GM18502 (cell line): ENCODE data around the gene COL23A1.

Experiments used
- ATAC-seq: cut with Tn5 transposase; IDR thresholded peaks from one replicate; pipeline ENCODE4 v1.9.1; 2021; ENCODE audit warnings: mild to moderate bottlenecking; ENCODE audit not compliant: unreplicated experiment, poor library complexity

Gene COL23A1

DNA sequence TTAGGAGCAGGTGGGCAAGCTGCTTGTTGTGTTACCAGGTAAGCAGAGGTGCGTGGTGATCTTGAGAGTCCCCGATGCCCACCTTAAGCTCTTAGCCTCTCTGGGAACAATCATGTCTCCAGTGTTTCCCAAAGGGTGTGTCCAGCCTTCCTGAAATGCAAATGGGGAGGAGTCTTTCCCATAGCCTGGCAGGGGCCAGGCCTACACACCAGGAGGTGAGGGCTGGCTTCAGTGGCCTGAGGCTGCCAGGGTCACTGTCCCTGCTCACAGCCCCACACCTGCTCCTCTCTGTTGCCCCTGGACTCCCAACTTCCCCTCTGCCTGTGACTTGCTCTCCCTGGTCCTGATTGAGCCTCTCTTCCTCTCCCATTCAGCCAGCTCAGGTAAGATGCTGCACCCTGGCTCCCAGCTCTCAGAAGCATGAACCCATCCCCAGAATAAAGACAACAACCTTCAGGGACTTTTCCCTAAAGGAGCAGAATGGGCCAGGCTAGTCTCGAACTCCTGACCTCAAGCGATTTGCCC lies 291.8 kb downstream of the COL23A1 start:
- ATAC-seq = no peak

DNA sequence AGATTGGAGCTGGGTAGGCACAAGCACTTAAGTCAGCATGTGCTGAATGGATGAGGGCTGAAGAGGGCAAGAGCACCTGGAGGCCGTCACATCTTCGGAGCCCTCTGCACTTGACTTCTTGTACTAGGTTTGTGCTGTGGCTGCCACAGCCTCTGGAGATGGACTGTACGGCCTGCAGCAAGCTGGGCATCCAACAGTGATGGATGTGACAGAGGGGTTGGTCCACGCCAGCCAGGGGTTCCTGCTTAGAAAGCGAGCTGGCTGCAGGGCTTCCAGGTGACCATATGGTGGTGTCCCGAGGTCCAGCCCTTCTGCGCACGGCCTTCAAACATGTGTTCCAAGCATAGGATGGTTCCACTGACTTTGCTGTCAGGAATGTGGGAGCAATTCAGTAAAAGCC lies 292.4 kb downstream of the COL23A1 start:
- no peak for ATAC-seq

DNA sequence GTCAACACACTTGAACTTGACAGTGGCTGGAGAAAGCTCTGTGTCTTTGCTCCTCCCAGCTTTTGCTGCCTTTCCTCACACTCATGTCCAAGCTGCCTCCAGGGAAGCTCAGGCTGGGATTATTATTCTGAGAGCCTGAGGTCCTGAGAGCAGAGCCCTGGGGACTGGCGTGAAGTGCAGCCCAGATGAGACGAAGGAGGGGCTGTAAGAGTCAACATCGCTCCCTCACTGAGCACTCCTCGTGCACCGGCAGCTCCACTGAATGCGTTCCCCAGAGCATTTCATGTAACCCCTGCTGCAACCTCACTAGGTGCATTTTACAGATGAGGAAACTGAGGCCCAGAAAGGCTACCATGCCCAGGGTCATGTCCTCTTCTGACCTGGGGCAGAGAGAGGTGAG lies 294.1 kb downstream of the COL23A1 start:
- ATAC-seq = no peak

DNA sequence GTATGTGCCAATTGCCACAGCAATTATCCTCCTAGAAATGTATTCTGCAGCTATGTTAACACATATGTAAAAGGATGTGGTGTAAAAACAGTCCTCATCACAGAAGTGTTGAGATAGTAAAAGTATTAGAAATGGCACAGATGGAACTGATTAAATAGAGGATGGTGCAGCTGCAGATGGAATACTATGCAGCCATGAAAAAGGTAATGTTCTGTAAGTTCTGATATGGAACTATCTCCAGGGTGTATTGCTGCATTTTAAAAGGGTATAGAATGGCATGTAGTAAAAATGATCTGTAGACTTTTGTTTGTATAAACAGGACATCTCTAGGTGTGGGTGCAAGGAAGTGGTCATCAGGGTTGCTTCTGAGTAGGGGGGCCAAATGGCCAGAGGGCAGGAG lies 294.6 kb downstream of the COL23A1 start:
- ATAC-seq = no peak

DNA sequence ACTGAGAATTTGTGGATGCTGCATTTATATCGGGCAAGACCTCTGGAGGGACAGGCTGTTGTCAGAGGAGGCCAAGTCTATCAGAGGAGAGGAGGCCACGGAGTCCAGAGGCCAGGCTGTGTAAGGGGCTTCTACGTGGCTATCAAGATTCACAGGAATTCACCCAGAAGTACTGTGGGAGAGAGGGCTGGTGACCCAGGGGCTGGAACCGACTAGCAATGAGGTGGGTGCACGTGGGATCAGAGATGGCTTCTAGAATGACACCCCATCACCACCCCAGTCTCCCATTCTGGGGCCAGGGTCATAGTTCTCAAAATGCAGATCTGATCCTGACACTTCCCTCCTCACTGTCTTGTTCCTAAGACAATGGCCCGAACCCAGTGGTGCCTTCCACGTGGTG lies 296.4 kb downstream of the COL23A1 start:
- ATAC-seq = no peak

DNA sequence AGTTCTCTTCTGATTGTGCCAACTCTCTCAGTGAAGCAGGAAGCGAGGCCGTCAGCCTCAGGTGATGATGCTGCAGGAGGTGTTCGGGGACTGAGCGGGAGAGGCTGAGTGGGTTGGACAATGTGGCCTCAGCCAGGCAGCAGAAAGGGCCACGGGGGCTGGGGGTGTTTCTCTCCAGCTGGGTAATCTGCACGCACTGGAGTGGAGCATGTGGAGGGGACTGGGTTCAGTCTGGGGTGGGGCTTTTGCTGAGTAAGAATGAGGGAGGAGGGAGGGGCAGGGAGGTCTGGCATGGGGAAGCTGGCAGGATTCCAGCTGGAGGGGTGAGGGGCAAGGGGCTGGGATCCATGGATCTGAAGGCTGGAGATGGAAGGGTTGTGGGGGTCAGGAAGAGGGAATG lies 296.8 kb downstream of the COL23A1 start:
- ATAC-seq = no peak

DNA sequence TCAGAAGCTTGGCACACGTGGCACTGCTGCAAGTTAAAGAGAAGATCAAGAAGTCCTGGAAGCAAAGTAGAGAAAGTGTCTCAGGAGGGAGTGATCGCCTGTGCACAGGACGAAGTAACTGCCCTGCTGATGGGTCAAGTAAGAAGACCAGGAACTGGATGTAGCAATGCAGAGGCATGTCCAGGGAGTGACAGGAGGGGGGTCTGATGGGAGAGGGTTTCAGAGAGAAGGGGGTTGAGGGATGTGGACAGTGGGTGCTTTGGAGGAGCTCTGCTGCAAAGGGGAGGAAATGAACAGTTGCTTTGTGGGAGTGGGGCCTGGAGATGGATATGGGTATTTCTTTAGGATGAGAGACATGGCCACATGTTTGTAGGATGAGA lies 297.4 kb downstream of the COL23A1 start:
- ATAC-seq = no peak

DNA sequence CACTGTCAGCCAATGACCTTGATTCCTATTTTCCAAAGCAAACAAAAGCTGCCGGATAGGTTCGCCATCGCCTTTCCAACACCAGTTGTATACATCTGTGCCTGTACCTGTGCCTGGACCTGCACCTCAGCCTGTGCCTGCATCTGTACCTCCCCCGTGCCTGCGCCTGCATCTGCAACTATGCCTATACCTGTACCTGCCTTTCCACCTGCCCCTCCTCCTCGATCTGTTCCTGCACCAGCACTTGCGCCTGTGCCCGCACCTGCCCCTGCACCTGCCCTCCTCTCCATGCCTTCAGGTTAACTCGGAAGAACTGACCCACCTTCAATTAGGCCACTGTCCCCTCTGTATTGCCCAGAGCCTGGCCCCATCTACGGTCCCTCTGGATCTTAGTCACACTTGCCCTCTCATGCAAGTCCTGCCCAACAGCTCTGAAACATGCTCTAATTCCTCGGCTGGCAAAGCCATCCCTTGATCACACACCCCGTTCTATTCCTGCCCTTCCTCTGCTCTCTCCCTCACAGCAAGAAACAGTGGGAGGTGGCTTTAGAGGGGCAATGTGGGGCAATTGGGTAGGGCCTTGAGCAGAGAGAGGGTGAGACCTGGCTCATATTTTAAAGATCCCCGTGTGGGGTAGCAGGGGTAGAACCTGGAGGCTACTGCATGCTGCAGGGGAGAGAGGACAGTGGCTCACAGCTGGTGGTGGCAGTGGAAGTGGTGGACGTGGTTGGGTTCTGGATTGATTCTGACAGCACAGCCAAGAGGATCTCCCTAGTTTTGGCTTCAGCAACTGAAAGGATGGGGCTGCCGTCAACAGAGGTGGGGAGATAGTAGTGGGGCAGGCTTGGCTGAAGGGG lies 298.0 kb downstream of the COL23A1 start:
- ATAC-seq = no peak

DNA sequence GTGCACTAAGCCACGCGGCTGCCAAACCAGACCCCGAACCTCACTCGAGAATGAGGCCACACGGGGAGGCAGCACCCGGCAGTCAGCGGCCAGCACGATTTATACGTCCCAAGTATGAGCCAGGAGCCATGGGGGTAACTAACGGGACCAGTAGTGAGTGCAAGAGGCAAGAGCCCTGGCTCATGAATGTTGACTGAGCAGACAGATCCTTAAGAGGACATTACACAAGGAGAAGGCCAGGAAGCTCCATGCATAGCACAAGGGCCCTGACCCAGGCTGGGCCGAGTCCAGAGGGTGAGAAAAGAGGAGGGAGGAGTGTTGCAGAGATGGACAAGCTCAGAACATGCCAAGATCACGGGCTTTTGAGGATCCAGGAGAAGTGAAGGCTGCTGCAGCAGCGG lies 299.0 kb downstream of the COL23A1 start:
- ATAC-seq = no peak

DNA sequence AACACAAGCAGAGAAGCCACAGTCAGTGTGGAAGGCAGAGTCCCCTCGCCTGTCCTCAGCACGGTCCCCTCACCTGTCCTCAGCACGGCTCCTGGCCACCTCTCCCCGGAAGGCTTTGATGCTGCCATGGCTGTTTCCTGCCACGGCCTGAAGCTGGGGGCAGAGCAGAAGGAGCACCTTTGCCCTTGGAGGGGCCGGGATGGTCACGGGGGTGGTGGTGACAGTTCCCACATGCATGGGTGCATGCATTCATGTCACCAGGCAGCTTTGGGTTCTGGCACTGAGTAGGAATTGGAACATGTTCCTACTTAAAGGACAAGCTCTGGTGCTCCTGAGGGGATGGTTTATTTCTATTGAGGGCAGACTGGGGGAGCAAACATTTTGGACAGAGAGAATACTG lies 299.8 kb downstream of the COL23A1 start:
- ATAC-seq = no peak

DNA sequence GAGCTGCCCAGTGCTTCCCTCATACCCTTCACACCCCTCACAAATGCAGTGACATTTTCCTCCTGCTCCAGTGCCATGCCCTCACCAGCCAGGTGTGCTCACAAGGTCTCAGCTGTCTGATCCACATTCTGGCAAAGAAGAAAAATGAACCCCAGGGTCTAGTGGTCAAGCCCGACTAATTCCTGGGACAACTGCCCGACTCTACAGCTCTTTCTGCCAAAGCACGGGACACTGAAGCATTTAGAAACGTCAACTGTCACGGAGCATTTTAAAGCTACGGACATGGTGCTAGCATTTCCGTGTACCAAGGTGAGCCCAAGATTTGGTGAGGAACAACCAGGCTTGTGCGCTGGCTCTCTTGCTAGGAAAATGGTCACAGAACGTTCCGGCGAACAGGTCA lies 300.8 kb downstream of the COL23A1 start:
- no peak for ATAC-seq

DNA sequence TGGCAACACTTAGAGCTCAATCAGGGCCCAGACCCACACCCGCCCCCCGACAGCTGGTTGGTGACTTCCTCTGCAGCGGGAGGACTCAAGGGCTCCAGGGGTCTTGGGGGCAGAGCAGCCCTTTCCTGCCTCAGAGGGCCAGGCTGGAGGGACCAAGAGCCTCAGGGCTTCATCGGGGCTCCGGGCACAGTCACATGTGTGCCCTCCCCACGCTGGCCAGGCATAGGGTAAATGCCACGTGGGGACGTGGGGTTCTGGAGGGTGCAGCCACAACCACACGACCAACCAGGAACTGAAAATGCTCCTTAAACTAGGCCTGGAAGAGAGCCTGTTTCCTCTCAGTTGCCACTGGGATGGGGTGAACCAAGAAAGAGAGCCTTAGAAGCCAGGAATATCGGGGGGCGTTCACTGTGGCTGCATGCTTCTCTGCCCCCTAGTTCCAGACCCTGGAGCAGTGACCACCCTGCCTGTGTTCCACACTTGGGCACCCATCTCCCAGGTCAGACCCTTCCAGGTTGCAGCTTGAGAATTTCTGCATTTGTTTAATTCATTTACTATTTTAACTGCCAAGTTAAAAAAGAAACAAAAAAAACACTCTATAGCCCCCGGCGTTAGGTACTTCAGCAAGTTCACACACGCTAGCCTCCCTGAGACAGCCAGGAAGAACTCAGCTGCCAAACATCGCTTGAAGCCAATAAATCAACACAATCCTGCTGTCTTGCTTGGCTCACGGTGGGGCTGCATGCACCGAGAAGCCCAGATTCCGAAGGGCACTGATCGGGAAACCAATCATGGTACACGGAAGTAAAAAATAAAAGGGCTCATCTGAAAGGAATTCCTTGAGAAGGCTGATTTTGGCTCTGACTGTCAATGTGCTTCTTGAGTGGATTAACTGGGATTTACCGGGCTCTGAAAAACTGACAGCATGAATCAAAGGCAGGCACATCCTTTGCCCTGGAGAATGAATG lies 301.5 kb downstream of the COL23A1 start:
- no peak for ATAC-seq

DNA sequence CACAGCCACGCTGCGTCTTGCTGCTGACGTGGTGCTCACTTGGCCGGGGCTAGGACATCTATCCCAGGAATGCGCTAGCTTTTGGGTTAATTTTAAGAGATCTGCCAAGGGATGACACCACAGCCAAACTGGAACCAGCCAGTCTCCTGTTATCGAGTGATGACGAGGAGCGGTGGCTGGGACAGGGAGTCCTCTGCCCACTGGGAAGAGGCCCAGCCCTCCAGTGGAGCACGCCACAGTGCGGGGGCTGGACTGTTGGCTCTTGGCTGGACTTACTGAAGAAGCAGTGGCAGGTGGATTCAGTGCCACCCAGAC lies 302.4 kb downstream of the COL23A1 start:
- ATAC-seq = no peak

DNA sequence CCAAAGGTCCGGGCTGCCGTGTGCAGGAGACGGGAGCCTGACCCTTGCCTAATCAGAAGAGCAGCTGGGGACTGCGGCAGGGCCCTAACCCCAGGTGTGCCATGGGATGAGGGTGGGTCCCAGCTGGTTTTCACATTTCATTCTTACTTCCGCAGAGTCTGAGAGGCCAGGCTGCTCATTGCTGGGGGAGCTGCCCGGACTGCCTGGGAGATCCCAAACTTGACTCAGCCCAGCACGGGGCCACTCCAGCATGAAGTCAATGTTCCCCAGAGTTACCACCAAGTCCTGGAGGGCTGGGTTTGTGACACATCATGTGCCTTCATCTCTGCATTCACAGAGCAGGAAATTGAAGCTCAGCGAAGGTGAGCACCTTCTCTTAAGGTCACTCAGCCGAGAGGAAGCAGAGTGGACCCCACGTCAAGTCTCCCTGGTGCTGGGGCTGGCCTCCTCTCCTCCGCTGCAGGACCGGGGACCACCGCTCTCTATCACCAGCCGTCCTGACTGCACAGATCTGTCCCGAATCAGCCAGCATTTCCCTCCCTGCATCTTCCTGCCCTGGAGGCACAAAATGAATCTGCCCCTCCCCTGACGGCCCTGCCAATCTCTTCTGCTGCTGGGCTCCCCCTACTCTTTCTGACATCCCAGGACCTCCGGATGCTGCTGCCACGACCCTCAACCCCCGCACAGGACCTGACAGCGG lies 303.0 kb downstream of the COL23A1 start:
- ATAC-seq = no peak

DNA sequence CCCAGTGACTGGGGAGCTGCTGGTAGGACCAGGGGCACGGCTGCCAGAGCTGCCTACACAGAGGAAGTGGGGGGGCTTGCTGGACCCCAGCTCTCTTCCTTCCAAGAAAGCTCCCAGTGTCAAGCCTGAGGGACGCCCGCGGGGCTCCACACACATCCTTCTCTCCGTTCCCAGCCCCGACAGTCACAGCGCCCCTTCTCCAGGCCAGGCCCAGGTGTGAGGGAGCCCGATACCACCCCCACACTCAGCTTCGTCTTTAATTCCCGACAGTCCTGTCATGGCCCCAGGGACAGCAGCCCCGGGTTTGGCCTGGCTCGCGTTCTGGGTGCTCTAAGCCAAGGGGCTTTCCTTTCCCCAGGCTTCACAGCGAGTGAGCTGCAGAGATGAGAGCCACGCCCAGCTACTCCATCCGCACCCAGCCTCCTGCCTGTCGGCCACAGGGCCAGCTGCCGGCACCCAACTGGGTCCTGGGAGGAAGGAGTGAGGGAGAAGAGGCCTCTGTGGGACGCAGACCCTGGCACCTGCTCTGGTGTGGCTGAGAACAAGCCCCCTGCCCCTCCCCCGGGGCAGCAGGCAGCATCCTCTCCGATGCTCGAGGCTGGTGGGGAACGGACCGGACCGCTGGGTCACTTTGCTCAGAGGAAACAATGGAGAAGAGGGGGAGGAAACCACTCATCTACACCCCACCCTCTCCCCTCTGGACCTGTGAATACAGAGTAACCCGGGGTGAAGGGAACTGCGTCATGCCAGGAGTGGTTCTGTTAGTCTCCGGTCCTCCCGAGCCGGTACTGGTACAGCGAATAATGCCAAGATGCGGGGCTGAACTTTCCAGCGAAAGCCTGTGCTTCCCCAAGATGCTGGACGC lies 303.7 kb downstream of the COL23A1 start:
- ATAC-seq = no peak

DNA sequence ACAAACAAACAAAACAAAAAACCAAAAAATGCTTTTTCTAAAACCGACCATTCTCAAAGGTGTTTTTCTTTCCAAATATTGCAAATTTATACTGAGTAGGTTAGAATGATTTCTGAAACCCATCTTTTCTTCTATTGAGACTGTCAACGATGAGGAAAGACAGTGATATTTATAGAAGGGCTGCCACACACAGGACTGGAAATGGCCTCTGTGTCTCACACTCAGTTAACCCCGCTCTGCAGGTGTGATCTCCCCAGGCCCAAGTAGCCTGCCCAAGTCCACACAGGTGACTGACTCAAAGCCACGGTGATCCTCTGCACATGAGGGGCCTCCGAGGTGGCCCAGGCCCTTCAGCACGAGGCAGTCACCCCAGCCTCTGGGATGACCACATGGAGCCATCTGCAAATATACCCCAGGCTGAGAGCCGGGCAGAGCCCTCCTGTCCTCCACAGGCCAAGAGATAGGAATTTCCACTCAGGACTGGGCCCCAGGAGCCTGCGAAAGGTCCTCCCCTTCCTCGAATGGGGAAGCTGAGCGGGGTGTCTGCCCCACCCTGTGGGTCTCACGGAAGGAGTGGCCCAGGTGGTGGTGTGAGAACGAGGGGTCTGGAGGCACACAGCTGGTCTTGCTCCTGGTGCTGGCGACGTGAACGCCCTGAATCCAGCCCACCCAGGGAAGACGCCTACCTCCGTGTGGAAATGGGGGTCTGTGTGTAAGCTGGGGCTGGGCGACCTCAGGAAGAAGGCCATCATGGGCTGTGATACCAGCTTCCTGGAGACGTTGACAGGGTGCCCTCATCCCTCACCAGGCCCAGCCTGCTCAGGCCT lies 304.6 kb downstream of the COL23A1 start:
- no peak for ATAC-seq

DNA sequence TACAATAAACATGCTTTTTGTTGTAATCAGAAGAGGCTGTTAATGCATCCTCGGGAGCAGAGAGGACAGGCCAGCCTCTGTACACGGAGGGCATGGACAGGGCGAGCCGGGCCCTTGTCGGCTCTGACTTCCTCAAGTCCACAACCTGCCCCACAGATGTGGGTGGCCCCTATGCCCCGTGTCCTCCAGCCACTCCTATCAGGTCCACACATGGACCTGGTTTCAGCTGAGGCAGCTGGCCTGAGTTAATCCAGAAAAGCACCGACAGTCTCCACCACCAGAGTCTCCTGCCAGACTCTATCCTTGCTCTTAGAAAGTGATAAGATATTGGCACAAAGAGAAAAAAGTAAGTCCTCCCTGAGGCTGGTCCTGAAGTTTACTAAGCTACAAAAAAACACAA lies 305.2 kb downstream of the COL23A1 start:
- no peak for ATAC-seq

DNA sequence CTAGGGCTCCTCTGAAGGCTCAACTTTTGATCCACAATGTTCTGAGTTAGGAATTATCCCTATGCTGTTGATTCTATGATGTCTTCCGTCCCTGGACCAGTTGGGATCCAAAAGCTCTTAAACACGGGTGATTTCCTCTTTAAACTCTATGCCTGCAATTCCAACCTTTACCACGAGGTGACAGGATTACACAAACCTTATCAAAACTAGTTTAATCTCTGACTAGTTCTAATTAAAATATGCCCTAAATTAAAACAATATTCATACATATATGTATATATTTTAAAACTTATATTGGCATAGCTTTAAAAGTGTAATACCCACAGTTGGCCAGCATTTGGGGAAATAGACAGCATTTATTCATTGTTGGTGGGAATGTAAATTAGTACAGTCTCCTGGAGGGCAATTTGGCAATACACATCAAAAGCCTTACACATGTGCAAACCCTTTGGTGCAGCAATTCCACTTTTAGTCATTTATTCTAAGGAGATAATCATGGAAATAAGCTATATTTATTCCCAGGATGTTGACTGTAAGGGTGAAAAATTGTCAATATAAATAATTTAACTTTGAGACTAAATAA lies 306.0 kb downstream of the COL23A1 start:
- ATAC-seq = no peak

DNA sequence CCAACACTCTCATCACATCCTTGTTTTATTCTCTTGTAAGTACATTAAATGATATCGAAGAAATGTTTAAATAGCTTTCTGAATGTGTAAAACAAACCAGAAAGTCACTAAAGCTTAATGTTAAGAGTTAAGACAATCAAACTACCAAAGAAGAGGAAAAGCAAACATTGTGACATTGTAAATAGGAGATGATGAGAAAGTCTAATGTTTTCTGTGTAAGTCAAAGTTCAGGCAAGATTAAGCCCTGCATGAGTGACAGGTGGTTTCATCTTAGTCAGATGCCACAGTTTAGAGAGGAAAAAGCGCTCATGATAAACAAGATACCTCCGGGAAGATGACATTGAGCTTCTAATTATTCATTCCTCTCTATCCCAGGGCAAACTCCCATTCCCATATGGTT lies 306.7 kb downstream of the COL23A1 start:
- ATAC-seq = no peak
